Right atrium auricular region (tissue), 2 donors: ENCODE results near the gene NUP42. TPM values are rescaled to one million over a fixed set of nuclear protein-coding genes. Genes with fewer than 3 reads are reported as not detected.

ENCODE experiments used
- DNase-seq: peaks from one replicate; pipeline ENCODE4 v3.0.0-alpha.2; 2019; ENCODE audit warnings: low spot score
- H3K27ac ChIP-seq, 2 donors: fragments of 200-600 bp; sonication (generic); 1 replicate in 1 of 2; 2 replicates in 1 of 2; pipeline ENCODE4 v1.5.1; 2016 to 2019
- H3K27me3 ChIP-seq, 2 donors: fragments of 200-600 bp; sonication (generic); one replicate each; pipeline versions ENCODE4 v1.5.1 to v1.6.0; 2017 to 2019
- H3K36me3 ChIP-seq: fragments of 200-600 bp; sonication (generic); one replicate; pipeline ENCODE4 v1.5.1; 2016
- H3K4me1 ChIP-seq, 2 donors: fragments of 200-600 bp; sonication (generic); one replicate each; pipeline versions ENCODE4 v1.5.1 to v1.6.0; 2017 to 2019
- H3K4me3 ChIP-seq, 2 donors: fragments of 200-600 bp; sonication (generic); 1 replicate in 1 of 2; 2 replicates in 1 of 2; pipeline ENCODE4 v1.5.1; 2017 to 2019; ENCODE audit warnings: mild to moderate bottlenecking in 1 of 2, moderate library complexity in 1 of 2
- H3K9me3 ChIP-seq, 2 donors: fragments of 200-600 bp; sonication (generic); one replicate each; pipeline ENCODE4 v1.5.1; 2019
- total RNA-seq, 2 donors: library from RNA; depleted of rRNA; stranded (reverse); fragments of >200 nt; gene quantifications; one replicate each; pipeline ENCODE4 v1.1.0, GENCODE V29; 2016
- TF ChIP-seq, protein P1 (sequence below), 2 donors: fragments of 200-600 bp; sonication (generic); IDR thresholded peaks; one replicate each; pipeline ENCODE4 v1.5.1; 2019; ENCODE audit warnings: antibody characterized with exemption in 2 of 2

Gene NUP42
- total RNA-seq, 2 donors from 2014 or later = 24.7 to 30.6 TPM

DNA sequence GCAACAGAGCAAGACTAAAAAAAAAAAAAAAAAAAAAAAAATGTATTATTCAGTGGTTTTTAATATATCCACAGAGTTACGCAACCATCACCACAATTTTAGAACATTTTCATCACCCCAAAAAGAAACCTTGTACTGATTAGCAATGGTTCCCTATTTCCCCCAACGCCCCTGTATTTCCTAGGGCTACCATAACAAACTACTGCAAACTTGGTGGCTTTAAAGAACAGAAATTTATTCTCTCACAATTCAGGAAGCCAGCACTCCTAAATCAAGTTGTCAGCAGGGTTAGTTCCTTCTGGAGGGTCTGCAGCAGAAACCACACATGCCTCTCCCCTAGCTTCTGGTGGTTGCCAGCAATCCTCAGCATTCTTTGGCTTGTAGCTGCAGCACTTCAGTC lies 5.9 kb upstream of the NUP42 start:
- Histone ChIP-seq H3K27me3 (no peaks in the 10 kb centered on the region), H3K9me3 (no peaks in the 10 kb centered on the region), H3K4me3 (no peak overlapping the region), H3K36me3 (peaks cover 10% of the 10 kb centered on the region), H3K27ac (no peak overlapping the region), H3K4me1 (no peaks in the 10 kb centered on the region)
- TF ChIP-seq, protein P1, sequence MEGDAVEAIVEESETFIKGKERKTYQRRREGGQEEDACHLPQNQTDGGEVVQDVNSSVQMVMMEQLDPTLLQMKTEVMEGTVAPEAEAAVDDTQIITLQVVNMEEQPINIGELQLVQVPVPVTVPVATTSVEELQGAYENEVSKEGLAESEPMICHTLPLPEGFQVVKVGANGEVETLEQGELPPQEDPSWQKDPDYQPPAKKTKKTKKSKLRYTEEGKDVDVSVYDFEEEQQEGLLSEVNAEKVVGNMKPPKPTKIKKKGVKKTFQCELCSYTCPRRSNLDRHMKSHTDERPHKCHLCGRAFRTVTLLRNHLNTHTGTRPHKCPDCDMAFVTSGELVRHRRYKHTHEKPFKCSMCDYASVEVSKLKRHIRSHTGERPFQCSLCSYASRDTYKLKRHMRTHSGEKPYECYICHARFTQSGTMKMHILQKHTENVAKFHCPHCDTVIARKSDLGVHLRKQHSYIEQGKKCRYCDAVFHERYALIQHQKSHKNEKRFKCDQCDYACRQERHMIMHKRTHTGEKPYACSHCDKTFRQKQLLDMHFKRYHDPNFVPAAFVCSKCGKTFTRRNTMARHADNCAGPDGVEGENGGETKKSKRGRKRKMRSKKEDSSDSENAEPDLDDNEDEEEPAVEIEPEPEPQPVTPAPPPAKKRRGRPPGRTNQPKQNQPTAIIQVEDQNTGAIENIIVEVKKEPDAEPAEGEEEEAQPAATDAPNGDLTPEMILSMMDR (IDR thresholded peaks at IDR 0.05) = no peak
- no peak for DNase-seq

DNA sequence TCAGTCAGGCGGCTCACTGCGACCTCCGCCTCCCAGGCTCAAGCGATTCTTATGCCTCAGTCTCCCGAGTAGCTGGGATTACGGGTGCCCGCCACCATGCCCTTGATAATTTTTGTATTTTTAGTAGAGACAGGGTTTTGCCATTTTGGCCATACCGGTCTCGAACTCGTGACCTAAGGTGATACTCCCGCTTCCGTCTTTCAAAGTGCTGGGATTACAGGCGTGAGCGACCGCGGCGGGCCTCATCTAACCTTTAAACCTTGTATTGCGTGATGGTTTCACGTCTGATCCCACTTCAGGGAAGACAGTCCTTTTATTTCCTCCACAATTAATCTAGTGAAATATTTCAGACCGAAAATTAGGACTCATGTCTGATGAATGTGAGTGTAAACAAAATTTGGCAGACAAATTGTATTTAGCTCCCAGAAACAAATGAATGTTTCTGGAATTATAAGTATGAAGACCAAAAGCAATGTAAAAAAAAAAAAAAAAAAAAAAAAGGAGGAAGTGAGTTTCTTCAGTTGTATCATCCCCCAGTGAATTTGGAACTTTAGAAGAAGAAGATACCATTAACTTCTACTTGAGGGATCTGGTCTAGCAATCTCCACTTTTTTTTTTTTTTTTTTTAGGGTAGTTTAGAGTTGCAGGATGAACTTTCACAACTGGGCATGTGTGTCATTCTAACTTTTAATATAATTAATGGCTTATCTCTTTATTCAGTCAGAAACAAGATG lies 1.6 kb downstream of the NUP42 start:
- TF ChIP-seq, protein P1 (IDR thresholded peaks at IDR 0.05) = no peak
- H3K9me3 ChIP-seq = no peaks in the 10 kb centered on the region
- peaks cover 24% of the 10 kb centered on the region for H3K36me3 ChIP-seq
- no peaks in the 10 kb centered on the region for H3K27me3 ChIP-seq
- peak overlapping the region in 1 of 2 donors; percentile 92 for H3K4me3 ChIP-seq
- no peak for DNase-seq
- peaks cover 0 to 20% of the 10 kb centered on the region in 2 donors for H3K4me1 ChIP-seq
- no peak overlapping the region for H3K27ac ChIP-seq

DNA sequence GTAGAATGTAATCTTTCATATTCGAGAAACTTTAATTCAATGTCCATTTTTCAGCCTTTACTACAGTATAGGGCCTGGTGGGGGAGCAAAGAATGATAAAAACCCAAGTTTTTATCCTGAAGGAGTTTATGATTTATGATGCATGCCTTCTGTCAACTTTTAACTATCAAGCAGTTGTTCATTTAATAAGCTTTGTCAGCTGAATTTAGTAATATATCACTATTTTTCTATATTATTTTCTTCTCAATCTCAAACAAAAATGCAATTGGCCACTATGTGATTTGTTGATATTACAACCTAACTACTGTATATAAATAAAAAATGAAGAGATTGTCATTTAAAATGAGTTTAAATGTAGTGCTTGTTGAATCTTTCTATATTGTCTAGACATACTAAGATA lies 2.4 kb downstream of the NUP42 start:
- H3K36me3 ChIP-seq = peaks cover 33% of the 10 kb centered on the region
- no peak for DNase-seq

DNA sequence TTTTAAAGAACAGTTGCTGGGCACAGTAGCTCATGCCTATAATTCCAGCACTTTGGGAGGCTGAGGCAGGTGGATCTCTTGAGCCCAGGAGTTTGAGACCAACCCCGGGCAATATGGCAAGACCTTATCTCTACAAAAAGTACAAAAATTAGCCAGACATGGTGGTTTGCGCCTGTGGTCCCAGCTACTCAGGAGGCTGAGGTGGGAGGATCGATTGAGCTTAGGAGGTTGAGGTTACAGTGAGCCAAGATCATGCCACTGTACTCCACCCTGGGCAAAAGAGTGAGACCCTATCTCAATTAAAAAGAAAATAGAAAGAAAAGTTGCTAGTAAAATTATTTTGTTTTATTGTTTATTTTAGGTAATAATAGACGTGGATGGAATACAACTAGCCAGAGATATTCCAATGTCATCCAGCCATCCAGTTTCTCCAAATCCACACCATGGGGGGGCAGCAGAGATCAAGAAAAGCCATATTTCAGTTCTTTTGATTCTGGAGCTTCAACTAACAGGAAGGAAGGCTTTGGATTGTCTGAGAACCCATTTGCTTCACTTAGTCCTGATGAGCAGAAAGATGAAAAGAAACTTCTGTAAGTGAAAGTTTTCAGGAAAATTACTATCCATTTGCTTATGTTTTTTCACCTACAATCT lies 3.0 kb downstream of the NUP42 start:
- TF ChIP-seq, protein P1 (IDR thresholded peaks at IDR 0.05) = peak; percentile 34 to 67
- no peak overlapping the region for H3K4me3 ChIP-seq
- peaks cover 35% of the 10 kb centered on the region for H3K36me3 ChIP-seq
- no peaks in the 10 kb centered on the region for H3K9me3 ChIP-seq
- no peaks in the 10 kb centered on the region for H3K27me3 ChIP-seq
- H3K4me1 ChIP-seq = peaks cover 0 to 20% of the 10 kb centered on the region in 2 donors
- DNase-seq = no peak
- H3K27ac ChIP-seq = no peak overlapping the region

More for the DNA sequence above, 2.4 kb downstream of the NUP42 start:
- no peak overlapping the region for H3K4me3 ChIP-seq
- H3K9me3 ChIP-seq = no peaks in the 10 kb centered on the region
- TF ChIP-seq, protein P1 (IDR thresholded peaks at IDR 0.05) = no peak
- H3K4me1 ChIP-seq = peaks cover 0 to 20% of the 10 kb centered on the region in 2 donors
- H3K27ac ChIP-seq = no peak overlapping the region
- no peaks in the 10 kb centered on the region for H3K27me3 ChIP-seq

DNA sequence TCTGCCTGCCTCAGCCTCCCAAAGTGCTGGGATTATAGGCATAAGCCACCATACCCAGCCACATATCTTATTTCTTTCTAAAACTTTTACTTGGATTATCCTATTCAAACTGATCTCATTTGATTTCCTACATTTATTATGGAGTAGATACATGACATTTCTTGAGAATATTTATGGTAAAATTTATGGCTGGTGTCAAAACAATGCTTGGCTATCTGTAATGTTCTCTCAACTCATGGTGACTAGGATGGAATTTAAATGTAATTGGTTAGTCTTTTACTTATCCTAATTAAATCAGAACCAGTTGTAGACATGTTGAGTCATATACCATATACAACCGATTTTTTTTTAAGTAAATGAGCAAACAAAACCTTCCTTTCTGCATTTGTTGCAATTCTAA lies 4.1 kb downstream of the NUP42 start:
- Histone ChIP-seq H3K4me3 (no peak overlapping the region), H3K9me3 (no peaks in the 10 kb centered on the region), H3K4me1 (peaks cover 0 to 20% of the 10 kb centered on the region in 2 donors), H3K27me3 (no peaks in the 10 kb centered on the region), H3K27ac (no peak overlapping the region), H3K36me3 (peaks cover 36% of the 10 kb centered on the region)
- no peak for DNase-seq
- TF ChIP-seq, protein P1 (IDR thresholded peaks at IDR 0.05) = no peak
